ENCODE results near the gene SEC11C. TPM values are rescaled to one million over a fixed set of nuclear protein-coding genes. Genes with fewer than 3 reads are reported as not detected.

SEC11C gene
- total RNA-seq, 1 experiment from 2014 or later: 49.5 TPM

DNA sequence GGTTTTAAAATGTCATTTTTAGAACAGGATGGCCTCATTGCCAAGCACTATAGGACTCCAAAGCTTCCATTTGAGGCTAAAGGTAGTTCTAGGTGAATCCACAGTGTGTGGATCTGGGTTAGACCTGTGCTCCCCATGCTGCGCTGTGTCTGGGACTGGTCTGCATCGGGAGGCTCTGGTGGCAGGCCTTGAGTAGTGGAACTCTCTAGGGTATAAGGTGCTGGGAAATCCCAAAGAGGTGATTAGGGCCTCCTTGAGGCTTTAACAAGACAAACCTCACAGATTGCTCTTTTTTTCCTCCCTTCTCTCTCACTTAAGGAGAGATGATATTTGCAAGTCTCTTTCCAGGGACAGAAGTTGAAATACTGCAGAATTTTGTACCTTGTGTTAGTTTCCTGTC lies 9.3 kb downstream of the SEC11C start (continued):
- TF ChIP-seq, protein P1, sequence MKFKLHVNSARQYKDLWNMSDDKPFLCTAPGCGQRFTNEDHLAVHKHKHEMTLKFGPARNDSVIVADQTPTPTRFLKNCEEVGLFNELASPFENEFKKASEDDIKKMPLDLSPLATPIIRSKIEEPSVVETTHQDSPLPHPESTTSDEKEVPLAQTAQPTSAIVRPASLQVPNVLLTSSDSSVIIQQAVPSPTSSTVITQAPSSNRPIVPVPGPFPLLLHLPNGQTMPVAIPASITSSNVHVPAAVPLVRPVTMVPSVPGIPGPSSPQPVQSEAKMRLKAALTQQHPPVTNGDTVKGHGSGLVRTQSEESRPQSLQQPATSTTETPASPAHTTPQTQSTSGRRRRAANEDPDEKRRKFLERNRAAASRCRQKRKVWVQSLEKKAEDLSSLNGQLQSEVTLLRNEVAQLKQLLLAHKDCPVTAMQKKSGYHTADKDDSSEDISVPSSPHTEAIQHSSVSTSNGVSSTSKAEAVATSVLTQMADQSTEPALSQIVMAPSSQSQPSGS (CRISPR knock-in tag; IDR thresholded peaks at IDR 0.05; ENCODE audit: borderline replicate concordance, low read depth): no peak
- TF ChIP-seq TEAD4 (CRISPR knock-in tag; IDR thresholded peaks at IDR 0.05) (no peak), ELF4 (CRISPR knock-in tag; IDR thresholded peaks at IDR 0.05; ENCODE audit: low read depth) (no peak), ZNF317 (CRISPR knock-in tag; IDR thresholded peaks at IDR 0.05; ENCODE audit: borderline replicate concordance, low read depth) (no peak), HMGA2 (CRISPR knock-in tag; IDR thresholded peaks at IDR 0.05) (no peak), OVOL2 (CRISPR knock-in tag; IDR thresholded peaks at IDR 0.05; ENCODE audit: borderline replicate concordance) (no peak), MXD4 (CRISPR knock-in tag; IDR thresholded peaks at IDR 0.05; ENCODE audit: borderline replicate concordance) (no peak)
- TF ChIP-seq, protein P2, sequence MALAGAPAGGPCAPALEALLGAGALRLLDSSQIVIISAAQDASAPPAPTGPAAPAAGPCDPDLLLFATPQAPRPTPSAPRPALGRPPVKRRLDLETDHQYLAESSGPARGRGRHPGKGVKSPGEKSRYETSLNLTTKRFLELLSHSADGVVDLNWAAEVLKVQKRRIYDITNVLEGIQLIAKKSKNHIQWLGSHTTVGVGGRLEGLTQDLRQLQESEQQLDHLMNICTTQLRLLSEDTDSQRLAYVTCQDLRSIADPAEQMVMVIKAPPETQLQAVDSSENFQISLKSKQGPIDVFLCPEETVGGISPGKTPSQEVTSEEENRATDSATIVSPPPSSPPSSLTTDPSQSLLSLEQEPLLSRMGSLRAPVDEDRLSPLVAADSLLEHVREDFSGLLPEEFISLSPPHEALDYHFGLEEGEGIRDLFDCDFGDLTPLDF (CRISPR knock-in tag; IDR thresholded peaks at IDR 0.05): no peak
- TF ChIP-seq, protein P3, sequence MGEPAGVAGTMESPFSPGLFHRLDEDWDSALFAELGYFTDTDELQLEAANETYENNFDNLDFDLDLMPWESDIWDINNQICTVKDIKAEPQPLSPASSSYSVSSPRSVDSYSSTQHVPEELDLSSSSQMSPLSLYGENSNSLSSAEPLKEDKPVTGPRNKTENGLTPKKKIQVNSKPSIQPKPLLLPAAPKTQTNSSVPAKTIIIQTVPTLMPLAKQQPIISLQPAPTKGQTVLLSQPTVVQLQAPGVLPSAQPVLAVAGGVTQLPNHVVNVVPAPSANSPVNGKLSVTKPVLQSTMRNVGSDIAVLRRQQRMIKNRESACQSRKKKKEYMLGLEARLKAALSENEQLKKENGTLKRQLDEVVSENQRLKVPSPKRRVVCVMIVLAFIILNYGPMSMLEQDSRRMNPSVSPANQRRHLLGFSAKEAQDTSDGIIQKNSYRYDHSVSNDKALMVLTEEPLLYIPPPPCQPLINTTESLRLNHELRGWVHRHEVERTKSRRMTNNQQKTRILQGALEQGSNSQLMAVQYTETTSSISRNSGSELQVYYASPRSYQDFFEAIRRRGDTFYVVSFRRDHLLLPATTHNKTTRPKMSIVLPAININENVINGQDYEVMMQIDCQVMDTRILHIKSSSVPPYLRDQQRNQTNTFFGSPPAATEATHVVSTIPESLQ (CRISPR knock-in tag; IDR thresholded peaks at IDR 0.05): no peak

DNA sequence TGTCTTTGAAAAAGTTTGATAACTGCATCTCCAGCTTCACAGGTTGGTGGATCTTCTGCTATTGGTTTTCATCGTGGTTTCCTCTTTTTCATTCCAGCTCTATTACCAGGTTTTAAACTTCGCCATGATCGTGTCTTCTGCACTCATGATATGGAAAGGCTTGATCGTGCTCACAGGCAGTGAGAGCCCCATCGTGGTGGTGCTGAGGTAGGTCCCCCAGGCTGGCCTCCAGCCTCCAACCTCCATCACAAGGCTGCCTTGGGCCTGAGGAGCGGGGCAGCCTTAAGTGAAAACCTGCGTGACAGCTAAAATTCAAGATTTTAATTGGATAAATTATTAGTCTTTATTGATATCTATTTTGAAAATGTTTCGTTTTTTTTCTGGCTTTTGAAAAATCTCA lies 9.7 kb downstream of the SEC11C start:
- ChIA-PET POLR2A (interaction anchor here (0.6 to 0.7 kb wide), 2 partner anchors 9 to 44 kb away, joined by 3 to 4 read pairs; no protein-coding TSS in a partner anchor), CTCF (interaction anchor here (1.0 kb wide), 1 partner anchor 79 kb away, joined by 3 read pairs; no protein-coding TSS in a partner anchor)
- no peak overlapping the region for H3K27ac Mint-ChIP-seq
- TF ChIP-seq CBFB (CRISPR knock-in tag; IDR thresholded peaks at IDR 0.05; ENCODE audit: low read depth): no peak
- TF ChIP-seq, protein P4, sequence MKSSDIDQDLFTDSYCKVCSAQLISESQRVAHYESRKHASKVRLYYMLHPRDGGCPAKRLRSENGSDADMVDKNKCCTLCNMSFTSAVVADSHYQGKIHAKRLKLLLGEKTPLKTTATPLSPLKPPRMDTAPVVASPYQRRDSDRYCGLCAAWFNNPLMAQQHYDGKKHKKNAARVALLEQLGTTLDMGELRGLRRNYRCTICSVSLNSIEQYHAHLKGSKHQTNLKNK (CRISPR knock-in tag; IDR thresholded peaks at IDR 0.05): no peak
- TF ChIP-seq, protein P5, sequence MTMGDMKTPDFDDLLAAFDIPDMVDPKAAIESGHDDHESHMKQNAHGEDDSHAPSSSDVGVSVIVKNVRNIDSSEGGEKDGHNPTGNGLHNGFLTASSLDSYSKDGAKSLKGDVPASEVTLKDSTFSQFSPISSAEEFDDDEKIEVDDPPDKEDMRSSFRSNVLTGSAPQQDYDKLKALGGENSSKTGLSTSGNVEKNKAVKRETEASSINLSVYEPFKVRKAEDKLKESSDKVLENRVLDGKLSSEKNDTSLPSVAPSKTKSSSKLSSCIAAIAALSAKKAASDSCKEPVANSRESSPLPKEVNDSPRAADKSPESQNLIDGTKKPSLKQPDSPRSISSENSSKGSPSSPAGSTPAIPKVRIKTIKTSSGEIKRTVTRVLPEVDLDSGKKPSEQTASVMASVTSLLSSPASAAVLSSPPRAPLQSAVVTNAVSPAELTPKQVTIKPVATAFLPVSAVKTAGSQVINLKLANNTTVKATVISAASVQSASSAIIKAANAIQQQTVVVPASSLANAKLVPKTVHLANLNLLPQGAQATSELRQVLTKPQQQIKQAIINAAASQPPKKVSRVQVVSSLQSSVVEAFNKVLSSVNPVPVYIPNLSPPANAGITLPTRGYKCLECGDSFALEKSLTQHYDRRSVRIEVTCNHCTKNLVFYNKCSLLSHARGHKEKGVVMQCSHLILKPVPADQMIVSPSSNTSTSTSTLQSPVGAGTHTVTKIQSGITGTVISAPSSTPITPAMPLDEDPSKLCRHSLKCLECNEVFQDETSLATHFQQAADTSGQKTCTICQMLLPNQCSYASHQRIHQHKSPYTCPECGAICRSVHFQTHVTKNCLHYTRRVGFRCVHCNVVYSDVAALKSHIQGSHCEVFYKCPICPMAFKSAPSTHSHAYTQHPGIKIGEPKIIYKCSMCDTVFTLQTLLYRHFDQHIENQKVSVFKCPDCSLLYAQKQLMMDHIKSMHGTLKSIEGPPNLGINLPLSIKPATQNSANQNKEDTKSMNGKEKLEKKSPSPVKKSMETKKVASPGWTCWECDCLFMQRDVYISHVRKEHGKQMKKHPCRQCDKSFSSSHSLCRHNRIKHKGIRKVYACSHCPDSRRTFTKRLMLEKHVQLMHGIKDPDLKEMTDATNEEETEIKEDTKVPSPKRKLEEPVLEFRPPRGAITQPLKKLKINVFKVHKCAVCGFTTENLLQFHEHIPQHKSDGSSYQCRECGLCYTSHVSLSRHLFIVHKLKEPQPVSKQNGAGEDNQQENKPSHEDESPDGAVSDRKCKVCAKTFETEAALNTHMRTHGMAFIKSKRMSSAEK (CRISPR knock-in tag; IDR thresholded peaks at IDR 0.05; ENCODE audit: borderline replicate concordance): no peak
- TF ChIP-seq, protein P6, sequence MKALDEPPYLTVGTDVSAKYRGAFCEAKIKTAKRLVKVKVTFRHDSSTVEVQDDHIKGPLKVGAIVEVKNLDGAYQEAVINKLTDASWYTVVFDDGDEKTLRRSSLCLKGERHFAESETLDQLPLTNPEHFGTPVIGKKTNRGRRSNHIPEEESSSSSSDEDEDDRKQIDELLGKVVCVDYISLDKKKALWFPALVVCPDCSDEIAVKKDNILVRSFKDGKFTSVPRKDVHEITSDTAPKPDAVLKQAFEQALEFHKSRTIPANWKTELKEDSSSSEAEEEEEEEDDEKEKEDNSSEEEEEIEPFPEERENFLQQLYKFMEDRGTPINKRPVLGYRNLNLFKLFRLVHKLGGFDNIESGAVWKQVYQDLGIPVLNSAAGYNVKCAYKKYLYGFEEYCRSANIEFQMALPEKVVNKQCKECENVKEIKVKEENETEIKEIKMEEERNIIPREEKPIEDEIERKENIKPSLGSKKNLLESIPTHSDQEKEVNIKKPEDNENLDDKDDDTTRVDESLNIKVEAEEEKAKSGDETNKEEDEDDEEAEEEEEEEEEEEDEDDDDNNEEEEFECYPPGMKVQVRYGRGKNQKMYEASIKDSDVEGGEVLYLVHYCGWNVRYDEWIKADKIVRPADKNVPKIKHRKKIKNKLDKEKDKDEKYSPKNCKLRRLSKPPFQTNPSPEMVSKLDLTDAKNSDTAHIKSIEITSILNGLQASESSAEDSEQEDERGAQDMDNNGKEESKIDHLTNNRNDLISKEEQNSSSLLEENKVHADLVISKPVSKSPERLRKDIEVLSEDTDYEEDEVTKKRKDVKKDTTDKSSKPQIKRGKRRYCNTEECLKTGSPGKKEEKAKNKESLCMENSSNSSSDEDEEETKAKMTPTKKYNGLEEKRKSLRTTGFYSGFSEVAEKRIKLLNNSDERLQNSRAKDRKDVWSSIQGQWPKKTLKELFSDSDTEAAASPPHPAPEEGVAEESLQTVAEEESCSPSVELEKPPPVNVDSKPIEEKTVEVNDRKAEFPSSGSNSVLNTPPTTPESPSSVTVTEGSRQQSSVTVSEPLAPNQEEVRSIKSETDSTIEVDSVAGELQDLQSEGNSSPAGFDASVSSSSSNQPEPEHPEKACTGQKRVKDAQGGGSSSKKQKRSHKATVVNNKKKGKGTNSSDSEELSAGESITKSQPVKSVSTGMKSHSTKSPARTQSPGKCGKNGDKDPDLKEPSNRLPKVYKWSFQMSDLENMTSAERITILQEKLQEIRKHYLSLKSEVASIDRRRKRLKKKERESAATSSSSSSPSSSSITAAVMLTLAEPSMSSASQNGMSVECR (CRISPR knock-in tag; IDR thresholded peaks at IDR 0.05; ENCODE audit: borderline replicate concordance): no peak
- no peak for TF ChIP-seq FOXJ3 (CRISPR knock-in tag; IDR thresholded peaks at IDR 0.05; ENCODE audit: borderline replicate concordance)
- no peak for TF ChIP-seq TEAD4 (CRISPR knock-in tag; IDR thresholded peaks at IDR 0.05)
- no peak for TF ChIP-seq ZNF138 (CRISPR knock-in tag; conservative IDR thresholded peaks at IDR 0.05)
- TF ChIP-seq, protein P7, sequence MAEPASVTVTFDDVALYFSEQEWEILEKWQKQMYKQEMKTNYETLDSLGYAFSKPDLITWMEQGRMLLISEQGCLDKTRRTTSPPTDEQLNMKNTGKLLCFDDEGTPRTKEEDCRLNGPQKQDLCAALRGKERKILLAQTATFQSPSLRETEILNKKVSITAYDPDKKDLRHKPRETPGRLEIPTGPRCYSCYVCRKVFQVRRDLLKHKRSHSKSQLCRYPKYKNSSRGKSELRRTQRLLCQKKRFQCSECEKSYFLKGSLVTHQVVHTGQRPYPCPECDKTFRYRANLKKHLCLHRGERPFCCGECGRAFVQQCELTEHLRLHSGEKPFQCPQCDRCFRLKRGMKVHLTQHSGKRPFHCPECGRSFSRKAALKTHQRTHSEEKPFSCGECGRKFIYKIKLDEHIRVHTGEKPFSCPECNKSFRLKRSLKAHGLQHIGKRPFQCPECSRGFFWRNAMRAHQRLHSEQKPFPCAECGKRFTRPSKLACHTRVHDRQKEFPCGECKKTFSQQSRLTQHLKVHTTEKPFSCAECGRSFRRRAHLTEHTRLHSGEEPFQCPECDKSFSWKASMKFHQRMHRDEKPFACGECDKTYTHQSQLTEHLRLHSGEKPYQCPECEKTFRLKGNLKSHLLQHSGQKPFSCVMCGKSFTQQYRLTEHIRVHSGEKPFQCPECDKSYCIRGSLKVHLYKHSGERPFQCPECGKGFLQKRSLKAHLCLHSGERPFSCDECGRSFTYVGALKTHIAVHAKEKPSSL (CRISPR knock-in tag; conservative IDR thresholded peaks at IDR 0.05): no peak
- TF ChIP-seq, protein P8, sequence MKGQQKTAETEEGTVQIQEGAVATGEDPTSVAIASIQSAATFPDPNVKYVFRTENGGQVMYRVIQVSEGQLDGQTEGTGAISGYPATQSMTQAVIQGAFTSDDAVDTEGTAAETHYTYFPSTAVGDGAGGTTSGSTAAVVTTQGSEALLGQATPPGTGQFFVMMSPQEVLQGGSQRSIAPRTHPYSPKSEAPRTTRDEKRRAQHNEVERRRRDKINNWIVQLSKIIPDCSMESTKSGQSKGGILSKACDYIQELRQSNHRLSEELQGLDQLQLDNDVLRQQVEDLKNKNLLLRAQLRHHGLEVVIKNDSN (CRISPR knock-in tag; IDR thresholded peaks at IDR 0.05): no peak
- no peak for TF ChIP-seq MXD4 (CRISPR knock-in tag; IDR thresholded peaks at IDR 0.05; ENCODE audit: borderline replicate concordance)
- TF ChIP-seq ESRRA (CRISPR knock-in tag; IDR thresholded peaks at IDR 0.05; ENCODE audit: borderline replicate concordance): no peak

More for the DNA sequence above, 9.7 kb downstream of the SEC11C start:
- no peak for DNase-seq (ENCODE audit: low spot score)
- no peak for ATAC-seq
- H3K4me1 Mint-ChIP-seq: peaks cover 3% of the 10 kb centered on the region; the same call in 1 of the 2 replicates
- no peak overlapping the region for H3K4me3 Mint-ChIP-seq
- H3K9me3 Mint-ChIP-seq: no peaks in the 10 kb centered on the region
- H3K27me3 Mint-ChIP-seq (ENCODE audit: low read depth): no peaks in the 10 kb centered on the region
- peaks cover 13% of the 10 kb centered on the region; the same call in 1 of the 2 replicates for H3K36me3 Mint-ChIP-seq

Measured in WTC11 (cell line).